HEK293 (cell line): ENCODE data around the gene KRTAP10-6.

ENCODE experiments used
- ZBTB26 ChIP-seq: fragments of 450-650 bp; formaldehyde crosslinking; optimal IDR thresholded peaks from 2 replicates; pipeline ENCODE3; 2016; ENCODE audit warnings: missing biosample characterization, mild to moderate bottlenecking, missing genetic modification characterization

KRTAP10-6 gene

GRCh38 chr21:44542716-44543115 lies 49.6 kb downstream of the KRTAP10-6 start (continued):
- no peak for TF ChIP-seq ZBTB26 (tag by site-specific recombination)
